H1 (cell line): ENCODE data around the gene SRGAP3.

Experiments
- CBX5 ChIP-seq: fragments of 300-800, 300-1000 bp; sonication (generic); IDR thresholded peaks from 2 replicates; pipeline ENCODE4 v1.7.1; 2016; ENCODE audit warnings: antibody characterized with exemption, low read length, low read depth
- CREB1 ChIP-seq: IDR thresholded peaks from 2 replicates; pipeline ENCODE4 v1.6.1; 2012; ENCODE audit warnings: inconsistent platforms
- EGR1 ChIP-seq: IDR thresholded peaks from 2 replicates; pipeline ENCODE4 v1.6.1; 2011; ENCODE audit warnings: low read depth, low read length, borderline replicate concordance
- EP300 ChIP-seq, 2 experiments: IDR thresholded peaks; 1 replicate in 1 of 2; 2 replicates in 1 of 2; pipeline ENCODE4 v1.6.1; 2011 to 2012; ENCODE audit warnings: low read depth in 2 of 2, low read length in 2 of 2, mild to moderate bottlenecking in 2 of 2, borderline replicate concordance in 1 of 2, inconsistent platforms in 1 of 2, moderate library complexity in 1 of 2
- POLR2A ChIP-seq, 2 experiments: IDR thresholded peaks; 1 replicate in 1 of 2; 2 replicates in 1 of 2; pipeline ENCODE4 v1.6.1; 2011; ENCODE audit warnings: low read depth in 2 of 2, low read length in 2 of 2, mild to moderate bottlenecking in 2 of 2; ENCODE audit errors: control extremely low read depth in 1 of 2
- POLR2AphosphoS5 ChIP-seq: IDR thresholded peaks from 2 replicates; pipeline ENCODE4 v1.6.1; 2011; ENCODE audit warnings: low read depth, low read length
- SIN3A ChIP-seq, 2 experiments: IDR thresholded peaks in 1 of 2; conservative IDR thresholded peaks in 1 of 2; 2 replicates each; pipeline ENCODE4 v1.6.1; 2011 to 2012; ENCODE audit warnings: low read length in 2 of 2, improper control_type of control experiment in 1 of 2, low read depth in 1 of 2, mild to moderate bottlenecking in 1 of 2
- YY1 ChIP-seq: IDR thresholded peaks from 2 replicates; pipeline ENCODE4 v1.6.1; 2011; ENCODE audit warnings: low read depth, mild to moderate bottlenecking, low read length
- TF ChIP-seq, protein P1 (sequence below), 3 experiments: IDR thresholded peaks; 1 replicate in 2 of 3; 2 replicates in 1 of 3; pipeline versions ENCODE4 v1.5.1 to v1.6.1; 2011; ENCODE audit warnings: low read length in 3 of 3, mild to moderate bottlenecking in 3 of 3, inconsistent platforms in 2 of 3, low read depth in 1 of 3, moderate library complexity in 1 of 3; ENCODE audit not compliant: insufficient read depth in 1 of 3; ENCODE audit errors: control extremely low read depth in 1 of 3

DNA sequence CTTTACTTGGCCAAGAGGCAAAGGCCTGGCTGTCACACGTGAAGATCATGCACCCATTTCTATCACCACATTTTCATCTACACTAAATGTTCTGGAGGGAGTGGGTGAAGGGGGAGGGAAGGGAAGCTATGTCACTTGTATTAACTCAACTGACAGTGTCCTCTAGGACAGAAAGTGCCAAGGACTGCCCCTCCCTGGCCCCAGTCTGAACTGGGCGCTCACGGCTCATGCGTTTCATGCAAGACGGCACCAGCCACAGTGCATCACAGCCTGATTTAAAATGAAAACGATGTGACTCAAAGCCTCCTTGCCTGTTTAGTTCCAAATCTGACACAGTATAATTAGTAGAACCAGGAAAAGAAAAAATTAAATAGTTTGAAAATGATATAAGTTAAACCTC, 265.4 kb downstream of the SRGAP3 start:
- TF ChIP-seq POLR2A (IDR thresholded peaks at IDR 0.05; ENCODE audit: control extremely low read depth in 1 of 2, low read depth in 2 of 2, low read length in 2 of 2) (no peak), CBX5 (no peak), SIN3A (conservative IDR thresholded peaks at IDR 0.05 in 1 of 2, IDR thresholded peaks at IDR 0.05 in 1 of 2; ENCODE audit: low read depth in 1 of 2, low read length in 2 of 2) (no peak), POLR2AphosphoS5 (no peak), EGR1 (no peak), CREB1 (no peak), YY1 (no peak), EP300 (IDR thresholded peaks at IDR 0.05; ENCODE audit: borderline replicate concordance in 1 of 2, low read depth in 2 of 2, low read length in 2 of 2) (no peak)
- TF ChIP-seq, protein P1, sequence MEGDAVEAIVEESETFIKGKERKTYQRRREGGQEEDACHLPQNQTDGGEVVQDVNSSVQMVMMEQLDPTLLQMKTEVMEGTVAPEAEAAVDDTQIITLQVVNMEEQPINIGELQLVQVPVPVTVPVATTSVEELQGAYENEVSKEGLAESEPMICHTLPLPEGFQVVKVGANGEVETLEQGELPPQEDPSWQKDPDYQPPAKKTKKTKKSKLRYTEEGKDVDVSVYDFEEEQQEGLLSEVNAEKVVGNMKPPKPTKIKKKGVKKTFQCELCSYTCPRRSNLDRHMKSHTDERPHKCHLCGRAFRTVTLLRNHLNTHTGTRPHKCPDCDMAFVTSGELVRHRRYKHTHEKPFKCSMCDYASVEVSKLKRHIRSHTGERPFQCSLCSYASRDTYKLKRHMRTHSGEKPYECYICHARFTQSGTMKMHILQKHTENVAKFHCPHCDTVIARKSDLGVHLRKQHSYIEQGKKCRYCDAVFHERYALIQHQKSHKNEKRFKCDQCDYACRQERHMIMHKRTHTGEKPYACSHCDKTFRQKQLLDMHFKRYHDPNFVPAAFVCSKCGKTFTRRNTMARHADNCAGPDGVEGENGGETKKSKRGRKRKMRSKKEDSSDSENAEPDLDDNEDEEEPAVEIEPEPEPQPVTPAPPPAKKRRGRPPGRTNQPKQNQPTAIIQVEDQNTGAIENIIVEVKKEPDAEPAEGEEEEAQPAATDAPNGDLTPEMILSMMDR (IDR thresholded peaks at IDR 0.05; ENCODE audit: control extremely low read depth in 1 of 3, insufficient read depth in 1 of 3, low read depth in 1 of 3, low read length in 3 of 3), result no peak
